GM23338 (cell line): ENCODE results near the gene APBA2. TPM values are rescaled to one million over a fixed set of nuclear protein-coding genes. Genes with fewer than 3 reads are reported as not detected.

Experiments used
- ATAC-seq: fragments of 200-7000 bp; cut with Tn5 transposase; 3 replicates; pipeline ENCODE4 v1.9.1; 2020
- DNase-seq: peaks from one replicate; pipeline ENCODE4 v3.0.0-alpha.2; 2015; ENCODE audit warnings: low spot score
- H2AFZ ChIP-seq: fragments of 200-600 bp; sonication (generic); 2 replicates; pipeline ENCODE4 v1.8.0; 2016; ENCODE audit warnings: antibody characterized with exemption, mild to moderate bottlenecking, moderate library complexity
- H3F3A ChIP-seq: fragments of 200-600 bp; sonication (generic); replicated peaks from 2 replicates; pipeline ENCODE4 v1.8.0; 2017; ENCODE audit warnings: antibody characterized with exemption, mixed run types, low read depth
- H3K27ac ChIP-seq: fragments of 200-600 bp; sonication (generic); 2 replicates; pipeline ENCODE4 v1.6.1; 2016; ENCODE audit warnings: low read depth
- H3K27me3 ChIP-seq: fragments of 200-600 bp; sonication (generic); 2 replicates; pipeline ENCODE4 v1.8.0; 2016; ENCODE audit warnings: mild to moderate bottlenecking, mixed run types, moderate library complexity; ENCODE audit not compliant: insufficient read depth
- H3K36me3 ChIP-seq: fragments of 200-600 bp; sonication (generic); 2 replicates; pipeline ENCODE4 v1.8.0; 2016; ENCODE audit warnings: mild to moderate bottlenecking; ENCODE audit not compliant: insufficient read depth
- H3K4me1 ChIP-seq: fragments of 200-600 bp; sonication (generic); 2 replicates; pipeline ENCODE4 v1.8.0; 2016; ENCODE audit warnings: mild to moderate bottlenecking, moderate library complexity; ENCODE audit not compliant: insufficient read depth
- H3K4me2 ChIP-seq: fragments of 200-600 bp; sonication (generic); 2 replicates; pipeline ENCODE4 v1.7.1; 2017; ENCODE audit warnings: mixed run types
- H3K4me3 ChIP-seq: fragments of 200-600 bp; sonication (generic); 2 replicates; pipeline ENCODE4 v1.6.1; 2016; ENCODE audit warnings: mixed run types
- H3K79me2 ChIP-seq: fragments of 200-600 bp; sonication (generic); replicated peaks from 2 replicates; pipeline ENCODE4 v1.8.0; 2017; ENCODE audit warnings: mild to moderate bottlenecking; ENCODE audit not compliant: insufficient read depth
- H3K9me2 ChIP-seq: fragments of 200-600 bp; sonication (generic); 2 replicates; pipeline ENCODE4 v1.8.0; 2017; ENCODE audit not compliant: insufficient read depth
- H4K20me1 ChIP-seq: fragments of 200-600 bp; sonication (generic); replicated peaks from 2 replicates; pipeline ENCODE4 v1.8.0; 2017; ENCODE audit warnings: mild to moderate bottlenecking; ENCODE audit not compliant: insufficient read depth
- H3K27ac Mint-ChIP-seq: 2 replicates; pipeline ENCODE4 v1.8.0; 2020; ENCODE audit warnings: inconsistent platforms, mild to moderate bottlenecking, moderate library complexity, mixed read lengths
- H3K27me3 Mint-ChIP-seq: 3 replicates; pipeline ENCODE4 v1.8.0; 2022; ENCODE audit warnings: low read depth, mild to moderate bottlenecking, moderate library complexity, mixed read lengths, inconsistent platforms; ENCODE audit not compliant: insufficient read depth, poor library complexity
- H3K36me3 Mint-ChIP-seq: 3 replicates; pipeline ENCODE4 v1.8.0; 2021; ENCODE audit warnings: low read depth, mild to moderate bottlenecking, inconsistent platforms, moderate library complexity, mixed read lengths
- H3K4me1 Mint-ChIP-seq: 3 replicates; pipeline ENCODE4 v1.8.0; 2020; ENCODE audit warnings: mild to moderate bottlenecking, inconsistent platforms, mixed read lengths
- H3K4me3 Mint-ChIP-seq: 3 replicates; pipeline ENCODE4 v1.8.0; 2021; ENCODE audit warnings: moderate library complexity, mild to moderate bottlenecking, inconsistent platforms, mixed read lengths
- H3K9me3 Mint-ChIP-seq: 3 replicates; pipeline ENCODE4 v1.8.0; 2020; ENCODE audit warnings: moderate library complexity, mild to moderate bottlenecking, inconsistent platforms, mixed read lengths
- CREB1 ChIP-seq: fragments of 250-450 bp; sonication (Bioruptor Pico); IDR thresholded peaks from 2 replicates; pipeline ENCODE4 v1.5.0; 2020; ENCODE audit warnings: low read depth, mild to moderate bottlenecking, moderate library complexity
- ETS1 ChIP-seq: IDR thresholded peaks from 2 replicates; pipeline ENCODE4 v1.6.1; 2016; ENCODE audit warnings: antibody characterized with exemption
- EZH2 ChIP-seq: fragments of 200-600 bp; sonication (generic); IDR thresholded peaks from one replicate; pipeline ENCODE4 v1.8.0; 2017; ENCODE audit warnings: antibody characterized with exemption, mild to moderate bottlenecking, low read depth; ENCODE audit not compliant: unreplicated experiment
- EZH2phosphoT487 ChIP-seq: fragments of 200-600 bp; sonication (generic); IDR thresholded peaks from one replicate; pipeline ENCODE4 v1.8.1; 2018; ENCODE audit warnings: antibody characterized with exemption; ENCODE audit not compliant: unreplicated experiment
- JUNB ChIP-seq: IDR thresholded peaks from one replicate; pipeline ENCODE4 v1.6.1; 2016; ENCODE audit warnings: antibody characterized with exemption; ENCODE audit not compliant: unreplicated experiment
- NANOG ChIP-seq: IDR thresholded peaks from 2 replicates; pipeline ENCODE4 v1.6.1; 2016; ENCODE audit warnings: antibody characterized with exemption, borderline replicate concordance
- POLR2AphosphoS5 ChIP-seq: IDR thresholded peaks from 2 replicates; pipeline ENCODE4 v1.6.1; 2016; ENCODE audit warnings: antibody characterized with exemption, low read depth
- REST ChIP-seq: IDR thresholded peaks from one replicate; pipeline ENCODE4 v1.6.1; 2018; ENCODE audit warnings: antibody characterized with exemption; ENCODE audit not compliant: unreplicated experiment
- STAT1 ChIP-seq: IDR thresholded peaks from one replicate; pipeline ENCODE4 v1.6.1; 2016; ENCODE audit warnings: antibody characterized with exemption; ENCODE audit not compliant: unreplicated experiment
- ZNF114 ChIP-seq: fragments of 250-450 bp; sonication (Bioruptor Pico); IDR thresholded peaks from 2 replicates; pipeline ENCODE4 v1.5.0; 2020; ENCODE audit warnings: mild to moderate bottlenecking, moderate library complexity
- ZNF331 ChIP-seq: fragments of 250-450 bp; sonication (Bioruptor Pico); IDR thresholded peaks from 2 replicates; pipeline ENCODE4 v1.5.0; 2020; ENCODE audit warnings: low read depth, mild to moderate bottlenecking, moderate library complexity
- polyA plus RNA-seq: library from polyadenylated mRNA; unstranded; fragments of >200 nt; fragmentation: Nextera tagmentation; extraction: Ambion mirVana; gene quantifications from 2 replicates; pipeline ENCODE4 v1.2.1, GENCODE V29; 2016
- total RNA-seq: library from RNA; depleted of rRNA; stranded (reverse); fragments of >200 nt; shearing (Covaris generic); gene quantifications from 2 replicates; pipeline ENCODE4 v1.2.3, GENCODE V29; 2014

Gene APBA2
- total and polyA plus RNA-seq, 2 experiments from 2014 or later, result 5.9 to 24.7 TPM

DNA sequence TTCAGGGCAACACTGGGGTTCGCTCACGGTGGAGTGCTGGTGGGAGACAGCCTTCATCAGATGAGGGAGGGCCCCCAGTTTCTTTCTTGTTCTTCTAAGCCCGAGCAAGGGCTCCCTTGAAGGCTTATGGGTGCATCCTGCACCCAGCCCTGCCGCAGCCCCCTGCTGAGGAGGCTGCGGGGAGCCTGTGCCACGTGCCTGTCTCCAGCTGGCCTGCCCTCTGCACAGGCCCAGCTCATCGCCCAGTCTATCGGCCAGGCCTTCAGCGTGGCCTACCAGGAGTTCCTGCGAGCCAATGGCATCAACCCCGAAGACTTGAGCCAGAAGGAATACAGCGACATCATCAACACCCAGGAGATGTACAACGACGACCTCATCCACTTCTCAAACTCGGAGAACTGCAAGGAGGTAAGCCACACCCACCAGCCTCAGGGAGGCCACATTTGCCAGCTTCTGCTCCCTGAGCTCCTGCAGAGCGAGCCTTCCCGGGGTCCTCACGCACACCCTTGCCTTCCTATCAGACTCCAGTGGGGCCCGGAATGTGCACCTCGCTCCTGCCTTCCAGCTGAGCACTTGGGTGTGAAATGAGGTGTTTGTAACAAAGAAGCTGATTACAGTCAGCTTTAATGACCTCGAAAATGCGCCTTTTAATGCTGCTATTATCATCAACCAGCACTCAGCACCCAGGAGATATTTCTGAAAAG lies 219.5 kb downstream of the APBA2 start:
- no peaks in the 10 kb centered on the region for H3K9me2 ChIP-seq
- Mint-ChIP-seq H3K9me3 (no peaks in the 10 kb centered on the region), H3K27me3 (peaks cover 12% of the 10 kb centered on the region), H3K4me3 (no peak overlapping the region), H3K27ac (no peak overlapping the region), H3K4me1 (peaks cover 23% of the 10 kb centered on the region), H3K36me3 (peaks cover 2% of the 10 kb centered on the region; the same call in 1 of the 3 replicates)
- TF ChIP-seq NANOG, result no peak
- TF ChIP-seq EZH2phosphoT487, result no peak
- H4K20me1 ChIP-seq, result no peaks in the 10 kb centered on the region
- ATAC-seq (no peak), DNase-seq (no peak)
- no peak overlapping the region for H3K27ac ChIP-seq
- H3K4me1 ChIP-seq, result peaks cover 8% of the 10 kb centered on the region
- H3K36me3 ChIP-seq, result no peaks in the 10 kb centered on the region
- no peak overlapping the region for H2AFZ ChIP-seq
- no peak overlapping the region for H3K4me3 ChIP-seq
- no peaks in the 10 kb centered on the region for H3K27me3 ChIP-seq
- H3K4me2 ChIP-seq, result no peak overlapping the region
- H3F3A ChIP-seq, result 0 out of 2 replicates have a peak, but pooled peaks cover 4% of the 10 kb centered on the region
- H3K79me2 ChIP-seq, result no peaks in the 10 kb centered on the region

DNA sequence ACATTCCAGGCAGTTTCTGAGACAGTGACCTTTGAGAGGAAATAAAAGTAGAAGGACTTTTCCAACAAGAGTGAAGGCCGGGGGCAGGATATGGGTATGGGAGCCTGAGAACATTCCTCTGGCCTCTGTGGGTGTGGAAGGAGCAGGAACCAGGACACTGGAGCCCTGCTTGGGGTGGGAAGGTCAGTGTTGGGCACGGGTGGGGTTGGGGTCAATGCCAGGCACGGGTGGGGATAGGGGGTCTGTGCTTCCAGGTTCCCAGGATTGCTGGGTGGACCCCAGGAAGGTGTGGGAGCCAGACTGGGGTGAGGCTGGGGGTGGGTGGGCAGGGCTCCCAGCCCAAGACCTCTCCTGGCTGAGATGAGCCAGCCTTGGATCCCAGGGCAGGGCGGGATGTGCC lies 220.3 kb downstream of the APBA2 start:
- Histone ChIP-seq H3K27ac (no peak overlapping the region), H3K27me3 (no peaks in the 10 kb centered on the region), H3K4me3 (no peak overlapping the region), H3K79me2 (no peaks in the 10 kb centered on the region), H3K36me3 (no peaks in the 10 kb centered on the region), H3K9me2 (no peaks in the 10 kb centered on the region), H3F3A (0 out of 2 replicates have a peak, but pooled peaks cover 4% of the 10 kb centered on the region), H2AFZ (no peak overlapping the region), H3K4me1 (peaks cover 8% of the 10 kb centered on the region), H4K20me1 (no peaks in the 10 kb centered on the region), H3K4me2 (no peak overlapping the region)
- H3K36me3 Mint-ChIP-seq, result peaks cover 2% of the 10 kb centered on the region; the same call in 1 of the 3 replicates
- no peak overlapping the region for H3K27ac Mint-ChIP-seq
- no peak overlapping the region for H3K4me3 Mint-ChIP-seq
- H3K4me1 Mint-ChIP-seq, result peaks cover 17% of the 10 kb centered on the region
- H3K27me3 Mint-ChIP-seq, result peaks cover 12% of the 10 kb centered on the region
- no peak for DNase-seq
- no peak for ATAC-seq
- no peaks in the 10 kb centered on the region for H3K9me3 Mint-ChIP-seq
- TF ChIP-seq JUNB (no peak), ZNF114 (CRISPR knock-in tag) (no peak), STAT1 (no peak), ZNF331 (CRISPR knock-in tag) (no peak), ETS1 (no peak), EZH2phosphoT487 (no peak), CREB1 (no peak), POLR2AphosphoS5 (no peak), REST (no peak), NANOG (no peak), EZH2 (no peak)
